GM10266 (cell line): Measurements from ENCODE around the gene TRDN.
"Not testable (repeated sequence)": the region's sequence is repeated elsewhere in the genome, so short reads cannot be mapped to it uniquely, and the experiment has no call there.

Experiments
- DNase-seq: peaks from one replicate; pipeline ENCODE4 v3.0.0; 2012; ENCODE audit errors: extremely low spot score
- CTCF ChIP-seq: IDR thresholded peaks from 2 replicates; pipeline ENCODE4 v1.5.1; 2012; ENCODE audit warnings: mild to moderate bottlenecking, low read depth; ENCODE audit not compliant: control insufficient read depth, insufficient read depth; ENCODE audit errors: missing control alignments

Gene TRDN

GRCh38 chr6:123587838-123588545, 48.8 kb downstream of the TRDN start:
- TF ChIP-seq CTCF: no peak
- no peak for DNase-seq

GRCh38 chr6:123587407-123587806, 49.3 kb downstream of the TRDN start:
- DNase-seq: not testable (repeated sequence)

GRCh38 chr6:123580331-123580730, 56.4 kb downstream of the TRDN start:
- TF ChIP-seq CTCF: no peak
- no peak for DNase-seq

- DNase-seq: no peak
- TF ChIP-seq CTCF: no peak
Measured at GRCh38 chr6:123575188-123575587, 61.6 kb downstream of the TRDN start.

GRCh38 chr6:123570813-123571684, 65.7 kb downstream of the TRDN start:
- no peak for TF ChIP-seq CTCF

GRCh38 chr6:123569575-123569974, 67.2 kb downstream of the TRDN start:
- TF ChIP-seq CTCF: no peak
- no peak for DNase-seq

More at GRCh38 chr6:123570813-123571684, 65.7 kb downstream of the TRDN start:
- no peak for DNase-seq

GRCh38 chr6:123565529-123565928, 71.2 kb downstream of the TRDN start:
- no peak for TF ChIP-seq CTCF
- no peak for DNase-seq
